Left forelimb (tissue), 1 donor: Measurements from ENCODE around the gene KCNS1.

Experiments used
- DNase-seq: peaks from one replicate; pipeline ENCODE4 v3.0.0-alpha.2; 2018; ENCODE audit warnings: low spot score

KCNS1 gene

DNA sequence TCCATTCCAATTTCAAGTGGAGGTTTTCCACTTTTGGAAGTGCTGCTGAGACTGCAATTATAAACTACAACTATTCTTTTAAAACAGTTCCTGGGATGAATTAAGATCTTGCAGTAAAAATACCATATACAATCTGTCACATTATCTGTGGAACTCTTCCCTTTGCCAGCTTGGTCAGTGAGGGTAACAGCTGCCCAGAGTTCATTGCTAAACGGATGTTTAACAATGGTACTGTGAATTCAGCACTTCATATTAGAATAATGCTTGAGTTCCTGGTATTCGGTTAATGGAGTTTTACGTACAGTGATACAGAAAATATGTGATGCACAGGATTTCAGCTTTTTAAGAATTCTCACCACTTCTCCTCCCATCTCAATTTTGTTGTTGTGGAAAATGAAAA, 51.5 kb downstream of the KCNS1 start:
- DNase-seq, result no peak

- no peak for DNase-seq
Observed at GRCh38 chr20:45047581-45048119, 53.3 kb downstream of the KCNS1 start.

DNA sequence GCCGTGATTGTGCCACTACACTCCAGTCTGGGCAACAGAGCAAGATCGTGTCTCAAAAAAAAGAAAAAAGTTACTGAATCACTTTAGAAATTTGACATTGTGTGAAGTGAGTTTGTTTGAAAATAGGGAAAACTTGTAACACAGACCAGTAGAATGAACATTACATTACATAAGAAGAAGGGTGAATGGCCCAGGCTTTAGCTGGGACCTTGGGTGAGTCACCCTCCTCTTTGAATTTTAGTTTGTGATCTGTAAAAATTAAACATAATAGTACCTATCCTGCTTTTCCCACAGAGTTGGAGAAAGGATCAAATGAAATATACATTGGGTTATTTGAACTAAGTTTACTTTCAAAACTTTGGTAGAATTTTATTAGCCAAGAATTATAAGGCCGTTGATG, 56.3 kb downstream of the KCNS1 start:
- DNase-seq, result no peak

GRCh38 chr20:45044084-45044573, 56.8 kb downstream of the KCNS1 start:
- no peak for DNase-seq

DNA sequence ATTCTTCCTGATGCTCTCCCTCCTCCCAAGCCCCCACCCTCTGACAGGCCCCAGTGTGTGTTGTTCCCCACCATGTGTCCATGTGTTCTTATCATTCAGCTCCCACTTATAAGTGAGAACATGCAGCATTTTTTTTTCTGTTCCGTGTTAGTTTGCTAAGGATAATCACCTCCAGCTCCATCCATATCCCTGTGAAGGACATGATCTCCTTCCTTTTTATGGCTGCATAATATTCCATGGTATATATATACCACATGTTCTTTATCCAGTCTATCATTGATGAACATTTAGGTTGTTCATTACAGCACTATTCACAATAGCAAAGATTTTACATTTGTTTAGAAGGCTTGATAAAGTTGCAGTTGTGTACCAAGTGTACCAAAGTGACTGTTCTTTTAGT, 57.9 kb downstream of the KCNS1 start:
- DNase-seq, result no peak
